Endothelial cell (in vitro differentiated cells): Measurements from ENCODE around the gene TENM3. TPM values are rescaled to one million over a fixed set of nuclear protein-coding genes. Genes with fewer than 3 reads are reported as not detected.
A peak's percentile ranks its signal among the peaks of the same experiment; 100 is the strongest.

Experiments
- DNase-seq: peaks from one replicate; pipeline ENCODE4 v3.0.0; 2021; ENCODE audit warnings: low spot score
- H3K27ac Mint-ChIP-seq: one replicate; pipeline ENCODE4 v1.8.0; 2021; ENCODE audit warnings: mixed read lengths, inconsistent platforms; ENCODE audit not compliant: unreplicated experiment
- H3K27me3 Mint-ChIP-seq: one replicate; pipeline ENCODE4 v1.8.0; 2021; ENCODE audit warnings: mild to moderate bottlenecking, moderate library complexity, mixed read lengths, inconsistent platforms; ENCODE audit not compliant: unreplicated experiment
- H3K36me3 Mint-ChIP-seq: one replicate; pipeline ENCODE4 v1.8.0; 2021; ENCODE audit warnings: mild to moderate bottlenecking, low read depth, mixed read lengths, inconsistent platforms; ENCODE audit not compliant: unreplicated experiment
- H3K4me1 Mint-ChIP-seq: one replicate; pipeline ENCODE4 v1.8.0; 2021; ENCODE audit warnings: mild to moderate bottlenecking, mixed read lengths, inconsistent platforms; ENCODE audit not compliant: unreplicated experiment
- H3K4me3 Mint-ChIP-seq: one replicate; pipeline ENCODE4 v1.8.0; 2021; ENCODE audit warnings: mild to moderate bottlenecking, mixed read lengths, inconsistent platforms; ENCODE audit not compliant: unreplicated experiment
- H3K9me3 Mint-ChIP-seq: one replicate; pipeline ENCODE4 v1.8.0; 2021; ENCODE audit warnings: mixed read lengths, inconsistent platforms; ENCODE audit not compliant: unreplicated experiment
- CTCF ChIP-seq: fragments of 200-600 bp; sonication (generic); IDR thresholded peaks from one replicate; pipeline ENCODE4 v1.5.0; 2021; ENCODE audit warnings: antibody characterized with exemption; ENCODE audit not compliant: unreplicated experiment
- total RNA-seq: library from RNA; stranded (reverse); fragmentation: NEBNext Ultra II Directional; extraction: Animal tissue kit (Norgen Biotek cat#: 25700); gene quantifications from one replicate; pipeline ENCODE4 v1.2.1, GENCODE V29; 2021; ENCODE audit not compliant: unreplicated experiment

The TENM3 gene
- total RNA-seq, 1 donor from 2014 or later: 29.7 TPM

DNA sequence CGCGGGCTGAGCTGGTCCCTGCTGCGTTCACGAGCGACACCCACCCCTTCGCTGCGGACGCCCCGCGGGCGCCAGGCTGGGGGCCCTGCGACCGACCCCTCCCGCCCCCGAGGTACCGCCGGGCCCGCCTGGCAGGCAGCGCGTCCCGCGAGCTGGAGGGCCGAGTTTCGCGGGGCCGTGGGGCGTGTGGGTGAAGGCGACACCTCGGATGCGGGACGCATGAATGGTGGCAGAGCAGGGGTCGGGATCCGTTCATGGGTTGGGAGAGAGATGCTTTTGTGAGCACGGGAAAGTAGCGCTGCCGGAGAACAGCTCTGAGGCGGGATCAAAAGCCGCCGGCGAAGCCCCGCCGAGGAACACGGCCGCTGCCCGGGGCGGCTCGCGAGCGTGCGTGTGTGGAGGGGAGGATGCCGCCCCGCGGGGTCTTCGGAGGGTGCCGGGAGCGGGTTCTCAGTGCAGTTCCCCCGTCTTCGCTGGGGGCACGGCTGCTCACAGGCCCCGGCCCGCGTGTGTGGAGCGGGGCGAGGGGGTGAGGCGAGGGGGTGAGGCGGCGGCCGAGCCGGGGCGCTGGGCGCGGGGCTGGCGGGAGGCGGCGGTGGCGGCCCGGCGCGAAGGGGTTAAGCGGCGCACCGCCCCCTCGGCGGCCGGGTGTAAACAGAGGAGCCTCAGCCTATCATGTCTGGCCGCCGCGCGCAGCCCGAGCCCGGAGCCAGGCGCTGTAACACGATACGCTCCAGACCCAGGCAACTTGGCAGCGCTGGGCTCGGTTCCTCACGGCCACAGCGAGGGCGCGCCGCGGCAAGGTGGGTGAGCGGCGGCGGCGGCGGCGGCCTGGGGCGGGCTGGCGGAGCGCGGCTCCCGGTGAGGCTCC is 205.3 kb downstream of the TENM3 start:
- no peak overlapping the region for H3K27ac Mint-ChIP-seq
- peaks cover 5% of the 10 kb centered on the region for H3K27me3 Mint-ChIP-seq
- peaks cover 24% of the 10 kb centered on the region for H3K4me1 Mint-ChIP-seq
- peaks cover 4% of the 10 kb centered on the region for H3K36me3 Mint-ChIP-seq
- DNase-seq: peak; percentile 89
- no peaks in the 10 kb centered on the region for H3K9me3 Mint-ChIP-seq
- peak overlapping the region; percentile 94 for H3K4me3 Mint-ChIP-seq
- no peak for TF ChIP-seq CTCF

- peak overlapping the region; percentile 84 for H3K27ac Mint-ChIP-seq
- H3K27me3 Mint-ChIP-seq: peaks cover 5% of the 10 kb centered on the region
- H3K9me3 Mint-ChIP-seq: no peaks in the 10 kb centered on the region
- DNase-seq: peak; percentile 61
- H3K4me3 Mint-ChIP-seq: peak overlapping the region; percentile 97
- H3K4me1 Mint-ChIP-seq: peaks cover 24% of the 10 kb centered on the region
- TF ChIP-seq CTCF: no peak
- peaks cover 4% of the 10 kb centered on the region for H3K36me3 Mint-ChIP-seq
These were observed 206.2 kb downstream of the TENM3 start for GRCh38 chr4:182449186-182449929.

DNA sequence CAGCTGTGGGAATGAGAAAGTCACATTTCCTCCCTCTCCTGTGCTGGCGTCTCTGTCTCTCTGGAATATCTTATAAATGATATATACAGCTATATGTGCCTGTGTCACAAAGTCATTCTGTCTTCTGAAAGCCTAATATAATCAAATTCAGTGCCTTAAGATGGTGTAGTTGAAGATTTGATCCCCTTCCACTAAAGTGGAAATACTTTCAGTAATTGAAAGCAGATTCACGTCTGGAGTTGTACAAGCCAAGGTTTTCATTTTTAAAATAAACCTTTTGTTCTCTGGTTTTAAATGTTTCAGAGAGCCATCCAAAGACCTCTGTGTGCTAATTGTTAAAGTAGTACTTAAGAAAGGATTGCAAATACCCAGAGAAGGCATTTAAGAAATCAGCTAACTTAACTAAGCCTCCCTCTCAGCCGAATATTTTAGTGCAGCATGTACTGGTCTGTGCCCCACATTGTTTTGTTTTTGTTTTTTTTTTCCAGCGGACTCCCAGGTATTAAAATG is 206.8 kb downstream of the TENM3 start:
- Mint-ChIP-seq H3K36me3 (peaks cover 4% of the 10 kb centered on the region), H3K4me1 (peaks cover 24% of the 10 kb centered on the region), H3K4me3 (peak overlapping the region; percentile 97), H3K27ac (peak overlapping the region; percentile 84), H3K9me3 (no peaks in the 10 kb centered on the region), H3K27me3 (peaks cover 5% of the 10 kb centered on the region)
- no peak for TF ChIP-seq CTCF
- DNase-seq: no peak

DNA sequence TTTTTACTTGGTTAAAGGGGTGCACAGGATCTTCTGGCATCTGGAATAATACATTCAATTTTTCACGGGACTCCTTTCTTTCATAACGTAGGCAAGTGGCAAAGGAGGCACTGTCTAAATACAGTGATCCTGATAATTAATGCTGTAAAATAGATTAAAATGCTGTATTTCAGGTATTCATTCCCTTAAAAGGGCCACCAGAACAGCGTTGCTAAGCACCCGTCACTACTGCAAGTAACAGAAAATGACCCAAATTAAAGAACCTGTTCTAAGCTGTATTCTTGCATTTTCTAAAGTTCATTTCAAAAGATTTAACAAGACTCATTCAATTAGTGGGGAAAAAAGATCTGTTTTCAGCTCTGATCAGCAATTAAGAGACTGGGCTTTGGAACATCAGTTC is 208.2 kb downstream of the TENM3 start:
- Mint-ChIP-seq H3K27me3 (peaks cover 5% of the 10 kb centered on the region), H3K27ac (peak overlapping the region; percentile 13), H3K36me3 (peaks cover 4% of the 10 kb centered on the region), H3K4me3 (no peak overlapping the region), H3K9me3 (no peaks in the 10 kb centered on the region), H3K4me1 (peaks cover 24% of the 10 kb centered on the region)
- DNase-seq: no peak
- TF ChIP-seq CTCF: no peak
